Thoracic aorta (tissue), 2 donors: ENCODE results near the gene TMEM205. TPM values are rescaled to one million over a fixed set of nuclear protein-coding genes. Genes with fewer than 3 reads are reported as not detected.
"Not testable (repeated sequence)": the region's sequence is repeated elsewhere in the genome, so short reads cannot be mapped to it uniquely, and the experiment has no call there.

ENCODE experiments used
- ATAC-seq: fragments of 150-250 bp; one replicate; pipeline ENCODE4 v1.8.0; 2017; ENCODE audit warnings: low read depth; ENCODE audit not compliant: insufficient number of reproducible peaks, low FRiP score
- DNase-seq: peaks from one replicate; pipeline ENCODE4 v3.0.0-alpha.2; 2020; ENCODE audit warnings: low spot score
- H3K27ac ChIP-seq, 2 donors: fragments of 200-600 bp; sonication (generic); 1 replicate in 1 of 2; 2 replicates in 1 of 2; pipeline ENCODE4 v1.5.1; 2016; ENCODE audit warnings: mild to moderate bottlenecking in 2 of 2, moderate library complexity in 2 of 2
- H3K27me3 ChIP-seq: fragments of 200-600 bp; sonication (generic); replicated peaks from 2 replicates; pipeline ENCODE4 v1.6.0; 2016; ENCODE audit warnings: mild to moderate bottlenecking; ENCODE audit not compliant: insufficient read depth
- H3K36me3 ChIP-seq: fragments of 200-600 bp; sonication (generic); one replicate; pipeline ENCODE4 v1.5.1; 2016
- H3K4me1 ChIP-seq, 2 donors: fragments of 200-600 bp; sonication (generic); 1 replicate in 1 of 2; 2 replicates in 1 of 2; pipeline versions ENCODE4 v1.5.1 to v1.6.0; 2016; ENCODE audit warnings: low read depth in 2 of 2, mild to moderate bottlenecking in 1 of 2; ENCODE audit not compliant: control insufficient read depth in 1 of 2
- H3K4me3 ChIP-seq: fragments of 200-600 bp; sonication (generic); 2 replicates; pipeline ENCODE4 v1.5.1; 2016; ENCODE audit warnings: mild to moderate bottlenecking
- H3K9me3 ChIP-seq: fragments of 200-600 bp; sonication (generic); 2 replicates; pipeline ENCODE4 v1.5.1; 2016
- CTCF ChIP-seq: fragments of 200-600 bp; sonication (generic); IDR thresholded peaks from one replicate; pipeline ENCODE4 v1.5.1; 2019; ENCODE audit warnings: antibody characterized with exemption
- total RNA-seq, 2 donors: library from RNA; depleted of rRNA; stranded (reverse); fragments of >200 nt; gene quantifications; one replicate each; pipeline versions ENCODE4 v1.1.0 to v1.2.3, GENCODE V29; 2016

TMEM205 gene
- total RNA-seq, 2 donors from 2014 or later: 103 to 144 TPM

DNA sequence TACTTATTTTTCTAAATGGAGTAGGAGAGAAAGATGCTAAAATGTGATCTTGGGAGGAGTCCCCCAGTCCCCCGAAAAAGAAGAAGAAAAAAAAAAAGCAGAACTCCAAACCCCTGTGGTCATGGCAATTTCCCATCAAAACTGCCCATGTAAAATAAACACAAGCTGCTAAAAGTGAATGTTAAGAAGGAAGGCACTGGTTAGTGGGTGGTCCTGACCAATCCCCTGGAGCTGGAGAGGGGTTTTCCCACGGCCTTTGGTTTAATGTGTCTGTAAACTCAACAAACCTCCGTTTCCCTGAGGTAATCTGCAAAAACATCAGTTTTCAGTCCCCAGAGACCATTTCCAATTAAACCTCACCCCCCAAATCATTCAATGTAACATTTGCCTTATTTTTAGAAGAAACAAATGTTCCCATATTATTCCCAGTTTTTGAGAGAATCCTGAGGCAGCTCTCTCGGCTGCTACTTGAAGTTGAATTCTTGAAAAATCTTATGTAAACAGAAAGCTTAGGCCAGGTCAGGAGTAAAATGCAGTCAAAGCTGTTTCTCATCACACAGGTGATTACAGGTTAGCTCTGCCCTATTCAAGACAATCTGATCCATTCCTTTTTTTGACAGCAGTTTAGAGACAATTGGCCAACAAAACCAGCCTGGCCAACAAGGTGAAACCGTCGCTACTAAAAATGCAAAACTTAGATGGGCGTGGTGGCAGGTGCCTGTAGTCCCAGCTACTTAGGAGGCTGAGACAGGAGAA lies 23.6 kb downstream of the TMEM205 start:
- Histone ChIP-seq H3K4me1 (peaks cover 10 to 14% of the 10 kb centered on the region in 2 donors), H3K27ac (no peak overlapping the region)

DNA sequence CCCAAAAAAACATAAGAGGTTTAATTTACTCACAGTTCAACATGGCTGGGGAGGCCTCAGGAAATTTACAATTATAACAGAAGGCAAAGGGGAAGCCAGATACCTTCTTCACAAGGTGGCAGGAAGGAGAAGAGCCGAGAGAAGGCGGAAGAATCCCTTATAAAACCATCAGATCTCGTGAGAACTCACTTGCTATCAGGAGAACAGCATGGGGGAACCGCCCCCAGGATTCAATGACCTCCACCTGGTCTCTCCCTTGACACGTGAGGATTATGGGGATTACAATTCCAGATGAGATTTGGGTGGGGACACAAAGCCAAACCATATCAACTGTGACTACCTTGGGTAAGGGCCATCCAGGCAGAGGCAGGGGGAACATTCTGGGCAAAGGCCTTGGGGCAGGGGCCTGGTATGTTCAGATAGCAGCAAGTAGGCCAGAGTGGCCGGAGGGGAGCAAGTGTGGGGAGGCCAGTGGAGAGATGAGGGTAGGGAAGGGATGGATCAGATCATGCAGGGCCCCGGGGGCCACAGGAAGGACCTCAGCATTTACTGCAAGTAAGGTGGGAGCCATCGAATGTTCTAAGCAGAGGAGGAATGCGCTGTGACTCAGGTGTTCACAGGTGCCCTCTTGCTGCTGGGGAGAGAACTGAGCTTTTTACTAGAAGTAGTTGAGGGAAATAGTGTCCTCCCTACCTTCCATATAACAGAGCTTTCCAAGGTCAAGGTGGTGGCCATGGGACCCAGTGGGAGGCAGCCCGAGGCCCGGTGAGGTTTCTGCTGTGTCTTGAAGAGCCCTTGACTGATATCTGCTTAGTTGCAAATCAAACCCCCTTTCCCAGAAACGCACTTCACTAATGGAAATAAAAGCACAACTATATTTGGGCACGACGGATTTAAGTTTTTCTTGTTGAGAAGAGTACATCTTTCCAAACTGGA lies 24.6 kb downstream of the TMEM205 start:
- no peaks in the 10 kb centered on the region for H3K27me3 ChIP-seq
- no peak for TF ChIP-seq CTCF
- H3K4me1 ChIP-seq: peaks cover 10 to 14% of the 10 kb centered on the region in 2 donors
- no peak overlapping the region for H3K4me3 ChIP-seq
- no peak for DNase-seq
- no peaks in the 10 kb centered on the region for H3K9me3 ChIP-seq
- H3K27ac ChIP-seq: no peak overlapping the region
- no peak for ATAC-seq
- H3K36me3 ChIP-seq: peaks cover 3% of the 10 kb centered on the region

More for the DNA sequence above, 23.6 kb downstream of the TMEM205 start:
- Histone ChIP-seq H3K9me3 (no peaks in the 10 kb centered on the region), H3K36me3 (peaks cover 11% of the 10 kb centered on the region), H3K27me3 (no peaks in the 10 kb centered on the region), H3K4me3 (no peak overlapping the region)
- TF ChIP-seq CTCF: no peak
- ATAC-seq (no peak), DNase-seq (no peak)

GRCh38 chr19:11320278-11320995 lies 25.6 kb downstream of the TMEM205 start:
- H3K4me1 ChIP-seq: peaks cover 10 to 14% of the 10 kb centered on the region in 2 donors
- H3K27ac ChIP-seq, H3K9me3 ChIP-seq, DNase-seq, ATAC-seq, H3K4me3 ChIP-seq, H3K36me3 ChIP-seq, H3K27me3 ChIP-seq: not testable (repeated sequence)

GRCh38 chr19:11306337-11306736 lies 39.7 kb downstream of the TMEM205 start:
- Histone ChIP-seq H3K27ac (no peak overlapping the region), H3K9me3 (no peaks in the 10 kb centered on the region), H3K4me1 (no peaks in the 10 kb centered on the region), H3K4me3 (no peak overlapping the region), H3K36me3 (no peaks in the 10 kb centered on the region), H3K27me3 (no peaks in the 10 kb centered on the region)
- ATAC-seq: no peak
- TF ChIP-seq CTCF: no peak
- DNase-seq: no peak

DNA sequence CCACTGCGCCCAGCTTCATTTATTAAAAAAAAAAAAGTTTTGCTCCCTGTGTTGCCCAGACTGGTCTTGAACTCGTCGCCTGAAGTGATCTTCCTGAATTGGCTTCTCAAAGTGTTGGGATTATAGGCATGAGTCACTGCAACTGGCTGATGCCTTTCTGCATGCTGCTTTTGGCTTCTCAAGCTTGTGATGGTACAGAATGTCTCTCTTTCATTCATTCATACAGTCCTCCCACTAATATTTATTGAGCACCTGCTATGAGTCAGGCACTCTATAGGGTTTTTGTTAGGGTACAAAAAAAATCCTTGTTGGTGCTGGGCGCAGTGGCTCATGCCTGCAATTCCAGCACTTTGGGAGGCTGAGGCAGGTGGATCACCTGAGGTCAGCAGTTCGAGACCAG lies 41.1 kb downstream of the TMEM205 start:
- no peaks in the 10 kb centered on the region for H3K36me3 ChIP-seq
- no peaks in the 10 kb centered on the region for H3K4me1 ChIP-seq
- no peak overlapping the region for H3K4me3 ChIP-seq
- H3K27me3 ChIP-seq: no peaks in the 10 kb centered on the region
- no peak for TF ChIP-seq CTCF
- H3K27ac ChIP-seq: no peak overlapping the region
- ATAC-seq (no peak), DNase-seq (no peak)
- no peaks in the 10 kb centered on the region for H3K9me3 ChIP-seq
